Panc1 (cell line): ENCODE measurements around the gene SCARF2. TPM values are rescaled to one million over a fixed set of nuclear protein-coding genes. Genes with fewer than 3 reads are reported as not detected.
"Not testable (repeated sequence)": the region's sequence is repeated elsewhere in the genome, so short reads cannot be mapped to it uniquely, and the experiment has no call there.

Source experiments
- ATAC-seq: fragments of 200-7000 bp; cut with Tn5 transposase; 2 replicates; pipeline ENCODE4 v1.9.1; 2020; ENCODE audit warnings: mild to moderate bottlenecking, moderate library complexity
- BruUV-seq: library from RNA; stranded (reverse); fragments of 400-500 nt; replicated peaks from 2 replicates; lab custom pipeline; 2021; lab: Mats Ljungman, UMichigan
- CTCF ChIA-PET: fragments of 300-600 bp; sonication (Branson Sonifier 250); formaldehyde crosslinking; loops from one replicate; lab custom pipeline; 2022; ENCODE audit warnings: antibody characterized with exemption; lab: Charles Lee
- POLR2A ChIA-PET: fragments of 300-600 bp; sonication (Branson Sonifier 250); formaldehyde crosslinking; loops from one replicate; lab custom pipeline; 2022; ENCODE audit warnings: antibody characterized with exemption; lab: Charles Lee
- DNase-seq: peaks from one replicate; pipeline ENCODE4 v3.0.0-alpha.2; 2010; ENCODE audit warnings: low read depth, low spot score
- H3K27ac ChIP-seq: 2 replicates; pipeline ENCODE4 v1.5.1; 2011; ENCODE audit warnings: mild to moderate bottlenecking, low read length, inconsistent platforms
- H3K27me3 ChIP-seq: fragments of 200-500 bp; sonication (Bioruptor generic); 2 replicates; pipeline ENCODE4 v1.6.0; 2014; ENCODE audit warnings: low read length, inconsistent platforms; ENCODE audit not compliant: control insufficient read depth, insufficient read depth
- H3K36me3 ChIP-seq: fragments of 200-500 bp; sonication (Bioruptor generic); 2 replicates; pipeline ENCODE4 v1.5.1; 2014; ENCODE audit warnings: inconsistent platforms, mild to moderate bottlenecking, low read length, moderate library complexity; ENCODE audit not compliant: control insufficient read depth, insufficient read depth
- H3K4me1 ChIP-seq: 2 replicates; pipeline ENCODE4 v1.5.1; 2011; ENCODE audit warnings: inconsistent platforms, mild to moderate bottlenecking, low read length, moderate library complexity; ENCODE audit not compliant: control insufficient read depth, insufficient read depth
- H3K4me3 ChIP-seq, 2 experiments: 2 replicates each; pipeline ENCODE4 v1.5.1; 2011 to 2012; ENCODE audit warnings: low read depth in 2 of 2, low read length in 2 of 2, mild to moderate bottlenecking in 2 of 2, inconsistent platforms in 1 of 2, moderate library complexity in 1 of 2
- H3K9me3 ChIP-seq: fragments of 200-500 bp; sonication (Bioruptor generic); 2 replicates; pipeline ENCODE4 v1.5.1; 2014; ENCODE audit warnings: low read depth, mild to moderate bottlenecking, inconsistent platforms, low read length, moderate library complexity; ENCODE audit not compliant: control insufficient read depth, insufficient read depth
- POLR2AphosphoS5 ChIP-seq: IDR thresholded peaks from 2 replicates; pipeline ENCODE4 v1.6.1; 2012; ENCODE audit warnings: mild to moderate bottlenecking, low read depth, low read length, moderate library complexity
- SIN3A ChIP-seq: IDR thresholded peaks from 2 replicates; pipeline ENCODE4 v1.6.1; 2012; ENCODE audit warnings: low read depth, mild to moderate bottlenecking, low read length, moderate library complexity, borderline replicate concordance; ENCODE audit not compliant: insufficient read depth
- TCF7L2 ChIP-seq: IDR thresholded peaks from 2 replicates; pipeline ENCODE4 v1.6.1; 2011; ENCODE audit warnings: mild to moderate bottlenecking, low read depth, low read length, inconsistent platforms
- in situ Hi-C: cut with HindIII; loops from 2 replicates; pipeline ENCODE4 v1.10.0; 2016; ENCODE audit warnings: low sequenced_read_pairs, low pct_unique_long_range_greater_than_20kb
- intact Hi-C: fragments of 100-400 bp; cut with micrococcal nuclease; formaldehyde crosslinking; loops from one replicate; pipeline ENCODE4 v1.10.0; 2022; ENCODE audit not compliant: unreplicated experiment
- total RNA-seq: library from RNA; stranded (reverse); gene quantifications from one replicate; pipeline ENCODE4 v1.2.1, GENCODE V29; 2021; ENCODE audit not compliant: unreplicated experiment
- TF ChIP-seq, protein P1 (sequence below), 2 experiments: IDR thresholded peaks; 2 replicates each; pipeline ENCODE4 v1.6.1; 2011 to 2012; ENCODE audit warnings: low read depth in 2 of 2, control low read depth in 1 of 2, low read length in 1 of 2, mild to moderate bottlenecking in 1 of 2, moderate library complexity in 1 of 2; ENCODE audit not compliant: insufficient read depth in 1 of 2
- TF ChIP-seq, protein P2 (sequence below): fragments of 450-650 bp; IDR thresholded peaks from 2 replicates; pipeline ENCODE4 v1.5.1; 2017; ENCODE audit warnings: mild to moderate bottlenecking

Gene SCARF2
- total RNA-seq, 1 experiment from 2014 or later = 3.2 TPM

DNA sequence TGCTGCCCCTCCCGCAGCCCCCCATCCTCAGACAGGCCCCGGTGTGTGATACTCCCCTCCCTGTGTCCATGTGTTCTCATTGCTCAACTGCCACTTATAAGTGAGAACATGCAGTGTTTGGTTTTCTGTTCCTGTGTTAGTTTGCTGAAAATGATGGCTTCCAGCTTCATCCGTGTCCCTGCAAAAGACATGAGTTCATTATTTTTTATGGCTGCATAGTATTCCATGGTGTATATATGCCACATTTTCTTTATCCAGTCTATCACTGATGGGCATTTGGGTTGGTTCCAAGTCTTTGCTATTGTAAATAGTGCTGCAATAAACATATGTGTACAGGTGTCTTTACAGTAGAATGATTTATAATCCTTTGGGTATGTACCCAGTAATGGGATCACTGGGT lies 22.4 kb downstream of the SCARF2 start:
- H3K4me3 ChIP-seq, H3K36me3 ChIP-seq, in situ Hi-C loops, intact Hi-C loops, POLR2A ChIA-PET, BruUV-seq, H3K4me1 ChIP-seq, H3K9me3 ChIP-seq, H3K27me3 ChIP-seq, CTCF ChIA-PET, H3K27ac ChIP-seq, DNase-seq, ATAC-seq: not testable (repeated sequence)

DNA sequence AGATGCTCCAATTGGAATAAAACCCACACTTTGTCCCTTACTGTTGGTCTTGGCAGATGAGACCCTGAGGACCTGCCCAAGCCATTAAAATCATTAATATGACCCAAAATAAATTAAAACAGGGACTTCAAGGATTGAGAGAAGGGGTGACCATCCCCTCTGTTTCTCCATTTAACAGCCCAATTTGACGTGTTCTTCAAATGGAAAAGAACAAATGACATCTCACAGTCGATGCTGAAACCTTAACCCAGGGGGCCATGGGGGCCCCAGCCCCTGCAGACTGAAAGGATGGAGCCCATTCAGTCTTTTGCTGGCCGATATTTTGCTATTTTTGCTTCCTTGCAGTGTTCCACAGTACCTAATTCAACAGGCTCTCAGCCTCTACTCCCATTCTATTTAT lies 23.2 kb downstream of the SCARF2 start:
- no peak for DNase-seq
- ChIA-PET POLR2A (no interaction called here), CTCF (no interaction called here)
- H3K36me3 ChIP-seq = no peaks in the 10 kb centered on the region
- no peaks in the 10 kb centered on the region for H3K4me1 ChIP-seq
- H3K27me3 ChIP-seq = no peaks in the 10 kb centered on the region
- H3K27ac ChIP-seq = no peak overlapping the region
- intact Hi-C loops = no loop called here
- ATAC-seq = no peak
- in situ Hi-C loops = no loop called here
- no TSS peak for BruUV-seq
- TF ChIP-seq SIN3A (no peak), POLR2AphosphoS5 (no peak), TCF7L2 (no peak)
- TF ChIP-seq, protein P1, sequence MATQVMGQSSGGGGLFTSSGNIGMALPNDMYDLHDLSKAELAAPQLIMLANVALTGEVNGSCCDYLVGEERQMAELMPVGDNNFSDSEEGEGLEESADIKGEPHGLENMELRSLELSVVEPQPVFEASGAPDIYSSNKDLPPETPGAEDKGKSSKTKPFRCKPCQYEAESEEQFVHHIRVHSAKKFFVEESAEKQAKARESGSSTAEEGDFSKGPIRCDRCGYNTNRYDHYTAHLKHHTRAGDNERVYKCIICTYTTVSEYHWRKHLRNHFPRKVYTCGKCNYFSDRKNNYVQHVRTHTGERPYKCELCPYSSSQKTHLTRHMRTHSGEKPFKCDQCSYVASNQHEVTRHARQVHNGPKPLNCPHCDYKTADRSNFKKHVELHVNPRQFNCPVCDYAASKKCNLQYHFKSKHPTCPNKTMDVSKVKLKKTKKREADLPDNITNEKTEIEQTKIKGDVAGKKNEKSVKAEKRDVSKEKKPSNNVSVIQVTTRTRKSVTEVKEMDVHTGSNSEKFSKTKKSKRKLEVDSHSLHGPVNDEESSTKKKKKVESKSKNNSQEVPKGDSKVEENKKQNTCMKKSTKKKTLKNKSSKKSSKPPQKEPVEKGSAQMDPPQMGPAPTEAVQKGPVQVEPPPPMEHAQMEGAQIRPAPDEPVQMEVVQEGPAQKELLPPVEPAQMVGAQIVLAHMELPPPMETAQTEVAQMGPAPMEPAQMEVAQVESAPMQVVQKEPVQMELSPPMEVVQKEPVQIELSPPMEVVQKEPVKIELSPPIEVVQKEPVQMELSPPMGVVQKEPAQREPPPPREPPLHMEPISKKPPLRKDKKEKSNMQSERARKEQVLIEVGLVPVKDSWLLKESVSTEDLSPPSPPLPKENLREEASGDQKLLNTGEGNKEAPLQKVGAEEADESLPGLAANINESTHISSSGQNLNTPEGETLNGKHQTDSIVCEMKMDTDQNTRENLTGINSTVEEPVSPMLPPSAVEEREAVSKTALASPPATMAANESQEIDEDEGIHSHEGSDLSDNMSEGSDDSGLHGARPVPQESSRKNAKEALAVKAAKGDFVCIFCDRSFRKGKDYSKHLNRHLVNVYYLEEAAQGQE (IDR thresholded peaks at IDR 0.05; ENCODE audit: insufficient read depth in 1 of 2, low read depth in 2 of 2, low read length in 1 of 2) = no peak
- TF ChIP-seq, protein P2, sequence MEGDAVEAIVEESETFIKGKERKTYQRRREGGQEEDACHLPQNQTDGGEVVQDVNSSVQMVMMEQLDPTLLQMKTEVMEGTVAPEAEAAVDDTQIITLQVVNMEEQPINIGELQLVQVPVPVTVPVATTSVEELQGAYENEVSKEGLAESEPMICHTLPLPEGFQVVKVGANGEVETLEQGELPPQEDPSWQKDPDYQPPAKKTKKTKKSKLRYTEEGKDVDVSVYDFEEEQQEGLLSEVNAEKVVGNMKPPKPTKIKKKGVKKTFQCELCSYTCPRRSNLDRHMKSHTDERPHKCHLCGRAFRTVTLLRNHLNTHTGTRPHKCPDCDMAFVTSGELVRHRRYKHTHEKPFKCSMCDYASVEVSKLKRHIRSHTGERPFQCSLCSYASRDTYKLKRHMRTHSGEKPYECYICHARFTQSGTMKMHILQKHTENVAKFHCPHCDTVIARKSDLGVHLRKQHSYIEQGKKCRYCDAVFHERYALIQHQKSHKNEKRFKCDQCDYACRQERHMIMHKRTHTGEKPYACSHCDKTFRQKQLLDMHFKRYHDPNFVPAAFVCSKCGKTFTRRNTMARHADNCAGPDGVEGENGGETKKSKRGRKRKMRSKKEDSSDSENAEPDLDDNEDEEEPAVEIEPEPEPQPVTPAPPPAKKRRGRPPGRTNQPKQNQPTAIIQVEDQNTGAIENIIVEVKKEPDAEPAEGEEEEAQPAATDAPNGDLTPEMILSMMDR = no peak
- H3K4me3 ChIP-seq = no peak overlapping the region
- no peaks in the 10 kb centered on the region for H3K9me3 ChIP-seq

DNA sequence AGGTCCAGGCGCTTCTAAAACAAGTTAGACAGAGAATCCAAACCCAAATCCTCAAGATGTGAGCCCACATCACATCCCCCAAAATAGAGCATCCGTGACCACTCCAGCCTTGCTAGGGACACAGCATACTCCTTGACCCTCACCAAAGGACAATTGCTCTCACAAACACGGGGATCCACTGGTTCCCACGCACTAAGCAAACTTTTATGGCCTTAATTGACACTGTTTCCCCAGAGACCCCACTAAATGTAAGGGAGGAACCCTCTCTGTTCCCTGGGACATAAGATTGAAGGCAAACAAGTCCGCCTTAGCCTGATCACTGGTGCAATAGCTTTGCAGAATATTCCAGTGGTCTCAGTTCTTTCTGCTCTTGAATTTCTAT lies 23.6 kb downstream of the SCARF2 start:
- intact Hi-C loops = no loop called here

More for the DNA sequence above, 23.6 kb downstream of the SCARF2 start:
- H3K36me3 ChIP-seq = no peaks in the 10 kb centered on the region
- TF ChIP-seq, protein P1 (IDR thresholded peaks at IDR 0.05; ENCODE audit: insufficient read depth in 1 of 2, low read depth in 2 of 2, low read length in 1 of 2) = no peak
- no peak for TF ChIP-seq TCF7L2
- TF ChIP-seq, protein P2 = no peak
- no peak for TF ChIP-seq SIN3A
- TF ChIP-seq POLR2AphosphoS5 = no peak
- BruUV-seq = no TSS peak
- no peak for ATAC-seq
- H3K27me3 ChIP-seq = no peaks in the 10 kb centered on the region
- H3K4me3 ChIP-seq = no peak overlapping the region
- in situ Hi-C loops = no loop called here
- H3K27ac ChIP-seq = no peak overlapping the region
- H3K4me1 ChIP-seq = no peaks in the 10 kb centered on the region
- no peaks in the 10 kb centered on the region for H3K9me3 ChIP-seq
- ChIA-PET CTCF (no interaction called here), POLR2A (no interaction called here)
- DNase-seq = no peak
